ENCODE measurements around the gene WDR7.

WDR7 gene

DNA sequence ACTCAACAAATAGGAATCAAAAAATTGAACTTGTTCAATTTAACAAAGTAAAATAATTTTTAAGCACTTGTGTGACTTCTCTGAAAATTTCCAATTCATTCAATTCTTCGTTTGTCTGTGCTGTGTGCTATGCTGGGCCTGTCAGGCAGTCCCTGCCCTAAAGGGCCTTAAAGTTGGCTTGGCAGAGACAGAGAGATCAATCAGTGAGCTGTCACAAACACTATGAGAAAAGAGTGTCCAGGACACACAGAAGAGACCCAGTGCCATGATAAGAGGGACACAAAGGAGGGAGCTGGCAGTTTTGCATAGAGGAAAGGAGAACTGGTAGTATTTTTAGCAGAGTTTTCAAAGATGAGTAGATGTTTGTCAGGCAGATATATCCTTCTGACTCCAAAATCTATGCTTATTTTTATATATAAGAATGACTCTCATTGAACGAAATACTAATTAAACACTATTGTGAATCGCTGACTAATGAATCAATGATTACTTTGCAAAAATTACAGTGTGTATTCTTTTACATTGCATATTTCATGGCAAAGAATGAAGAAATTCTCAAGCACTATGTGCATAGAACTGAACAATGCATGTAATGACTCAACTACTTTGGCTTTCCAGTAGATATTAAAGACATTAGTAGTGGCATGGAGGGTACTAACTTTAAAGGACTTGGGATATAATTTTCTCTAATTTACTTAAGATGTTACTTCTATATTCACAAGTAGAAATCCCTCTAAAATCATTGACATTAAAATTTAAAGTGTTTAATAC lies 302.5 kb downstream of the WDR7 start:
- DNase-seq = no peak

- DNase-seq = no peak
Observed at GRCh38 chr18:56955490-56955889, 304.3 kb downstream of the WDR7 start.

GRCh38 chr18:56959120-56959519 lies 308.0 kb downstream of the WDR7 start:
- no peak for DNase-seq

DNA sequence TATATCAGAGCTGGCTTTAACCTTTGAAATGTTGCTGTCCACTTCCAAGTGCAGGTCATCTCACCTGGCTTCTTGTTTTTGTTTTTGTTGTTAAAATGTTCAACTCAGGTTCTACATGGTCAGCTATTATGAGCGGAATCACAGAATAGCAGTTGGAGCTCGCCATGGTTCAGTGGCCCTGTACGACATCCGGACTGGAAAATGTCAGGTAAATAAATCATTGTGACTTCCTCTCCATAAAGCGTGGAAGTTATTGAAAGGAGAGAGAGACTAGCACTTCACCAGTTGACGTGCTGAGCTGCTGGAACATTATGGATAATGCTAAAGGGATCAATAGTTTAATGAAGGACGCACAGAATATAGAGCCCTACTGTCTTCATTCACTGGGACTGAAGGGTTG lies 311.2 kb downstream of the WDR7 start:
- peak; percentile 52 for DNase-seq

- no peak for DNase-seq
Observed at GRCh38 chr18:56967035-56967434, 315.9 kb downstream of the WDR7 start.

- DNase-seq = no peak
Observed at GRCh38 chr18:56973487-56973886, 322.3 kb downstream of the WDR7 start.

DNA sequence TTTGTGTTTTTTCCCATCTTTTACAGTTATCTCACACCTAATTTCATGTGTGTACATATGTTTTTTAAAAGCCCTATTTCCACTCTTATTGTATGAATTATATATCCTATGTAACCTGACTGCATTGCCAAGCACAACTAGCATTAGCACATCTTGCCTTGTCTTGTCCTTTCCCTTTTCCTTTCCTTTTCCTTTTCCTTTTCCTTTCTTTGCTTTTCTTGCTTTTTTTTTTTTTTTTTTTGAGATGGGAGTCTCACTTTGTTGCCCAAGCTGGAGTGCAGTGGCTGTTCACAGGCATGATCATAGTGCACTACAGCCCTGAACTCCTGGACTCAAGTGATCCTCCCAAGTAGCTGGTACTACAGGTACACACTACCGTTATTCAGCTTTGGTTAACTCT lies 323.0 kb downstream of the WDR7 start:
- no peak for DNase-seq

- no peak for DNase-seq
Observed at GRCh38 chr18:56975276-56975675, 324.1 kb downstream of the WDR7 start.

GRCh38 chr18:56977309-56977708 lies 326.1 kb downstream of the WDR7 start:
- DNase-seq = no peak

GRCh38 chr18:56977771-56978170 lies 326.6 kb downstream of the WDR7 start:
- no peak for DNase-seq

DNA sequence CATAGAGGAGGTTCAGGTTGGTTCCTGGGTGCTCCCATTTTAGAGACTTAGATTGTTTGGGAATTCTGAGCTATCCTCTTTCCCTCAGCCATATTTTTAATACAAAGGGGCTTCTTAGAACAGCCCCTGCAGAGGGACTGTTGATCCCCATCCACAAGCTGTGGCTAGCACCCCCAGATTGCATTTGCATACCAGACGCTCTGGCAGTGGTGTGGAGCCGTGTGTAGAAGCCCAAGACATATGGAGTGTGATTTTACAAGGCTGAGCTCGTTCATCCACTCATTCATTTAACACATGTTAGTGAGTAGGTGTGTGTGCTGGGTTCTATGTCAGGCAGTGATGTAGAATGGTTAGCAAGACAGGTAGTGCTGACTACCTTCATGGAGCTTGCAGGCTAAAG lies 329.0 kb downstream of the WDR7 start:
- no peak for DNase-seq

DNA sequence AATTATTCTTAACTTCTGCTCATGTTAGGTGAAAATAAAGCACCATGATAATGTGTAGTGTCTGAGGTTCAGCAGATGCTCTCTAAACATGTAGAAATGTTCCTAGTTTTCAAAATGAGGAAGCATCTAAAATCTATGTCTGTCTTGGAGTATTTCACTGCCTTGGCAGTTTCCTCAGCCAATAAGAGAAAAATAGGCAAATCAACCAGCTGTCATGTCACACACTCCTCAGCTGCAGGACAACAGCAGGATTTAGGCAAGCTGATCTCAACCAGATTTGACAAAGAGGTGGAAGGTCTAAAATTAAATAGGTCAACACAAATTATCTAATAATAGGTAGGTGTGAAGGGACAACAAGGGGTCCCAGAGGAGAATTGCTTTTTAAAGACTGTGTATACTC lies 331.6 kb downstream of the WDR7 start:
- no peak for DNase-seq

- DNase-seq = no peak
Observed at GRCh38 chr18:56983275-56983992, 332.3 kb downstream of the WDR7 start.

DNA sequence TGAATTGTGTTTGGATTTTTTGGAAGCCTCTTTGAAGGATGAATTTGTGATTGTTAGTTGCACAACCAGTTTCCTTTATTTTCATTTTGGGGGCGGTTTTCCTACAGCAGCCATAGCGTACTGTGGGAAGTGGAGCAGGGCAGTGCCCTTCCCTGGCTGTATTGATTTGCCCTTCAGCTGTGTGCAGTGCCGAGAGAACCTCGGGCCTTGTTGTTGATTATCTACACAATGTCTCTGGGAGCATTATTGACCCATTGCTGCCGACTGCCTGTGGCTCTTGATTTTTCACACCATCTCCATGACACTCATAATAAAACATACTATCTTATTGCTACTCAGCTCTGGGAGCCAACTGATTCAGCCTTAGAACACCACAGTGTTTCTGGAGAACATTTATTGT lies 333.6 kb downstream of the WDR7 start:
- DNase-seq = no peak

GRCh38 chr18:56986829-56987228 lies 335.7 kb downstream of the WDR7 start:
- no peak for DNase-seq

DNA sequence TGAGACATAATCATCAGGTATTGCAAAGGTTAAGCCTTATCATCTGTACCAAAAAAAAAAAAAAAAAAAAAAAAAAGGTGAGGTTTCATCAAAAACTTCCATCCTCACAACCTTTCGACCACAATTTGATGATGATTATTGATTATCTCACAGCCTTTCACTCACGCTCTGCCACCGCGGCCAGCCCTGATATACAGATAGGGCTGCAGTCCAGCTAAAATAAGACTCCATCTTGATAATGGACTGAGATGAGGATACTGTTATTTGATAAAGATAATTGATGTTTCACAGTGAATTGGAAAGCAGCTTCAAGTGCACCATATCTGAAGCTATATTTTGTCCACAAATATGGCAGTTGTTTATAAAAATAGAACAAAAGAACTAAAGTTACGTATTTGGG lies 336.1 kb downstream of the WDR7 start:
- DNase-seq = no peak

DNA sequence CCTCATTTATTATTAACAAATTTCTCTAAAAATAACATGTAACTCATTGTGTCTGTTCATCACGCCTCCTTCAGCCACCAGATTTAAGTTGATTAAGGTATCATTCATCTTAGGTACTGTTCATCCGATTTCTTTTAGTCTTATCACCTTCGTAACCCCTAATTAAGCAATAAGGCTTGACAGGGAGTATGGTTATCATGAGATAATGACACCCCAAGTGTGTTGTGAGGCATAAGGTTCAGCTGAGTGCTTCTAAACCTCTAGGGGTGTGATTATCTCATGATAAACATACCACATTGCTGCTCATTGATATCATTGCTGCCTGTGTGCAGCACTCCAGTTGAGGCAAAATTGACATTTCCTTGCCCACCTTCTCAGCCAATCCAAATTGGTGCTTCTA lies 336.9 kb downstream of the WDR7 start:
- no peak for DNase-seq

DNA sequence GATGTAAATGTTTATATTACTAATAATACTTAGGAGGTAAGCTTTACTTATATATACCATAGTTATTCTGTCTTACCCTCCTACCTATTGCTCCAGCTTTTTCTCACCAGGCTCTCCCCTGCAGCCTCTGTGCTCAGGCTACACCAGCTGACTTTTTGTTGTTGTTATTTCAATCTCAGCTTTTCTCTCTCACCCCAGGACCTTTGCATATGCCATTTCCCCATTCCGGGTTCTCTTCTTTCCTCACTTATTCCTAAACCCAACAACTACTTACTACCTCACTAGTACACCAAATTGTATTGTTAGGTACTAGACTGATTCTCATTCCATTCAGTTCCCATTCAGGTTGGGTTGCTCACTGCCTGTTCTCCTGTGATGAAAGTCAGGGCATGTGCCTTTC lies 339.5 kb downstream of the WDR7 start:
- no peak for DNase-seq

GRCh38 chr18:56992777-56993176 lies 341.6 kb downstream of the WDR7 start:
- no peak for DNase-seq

DNA sequence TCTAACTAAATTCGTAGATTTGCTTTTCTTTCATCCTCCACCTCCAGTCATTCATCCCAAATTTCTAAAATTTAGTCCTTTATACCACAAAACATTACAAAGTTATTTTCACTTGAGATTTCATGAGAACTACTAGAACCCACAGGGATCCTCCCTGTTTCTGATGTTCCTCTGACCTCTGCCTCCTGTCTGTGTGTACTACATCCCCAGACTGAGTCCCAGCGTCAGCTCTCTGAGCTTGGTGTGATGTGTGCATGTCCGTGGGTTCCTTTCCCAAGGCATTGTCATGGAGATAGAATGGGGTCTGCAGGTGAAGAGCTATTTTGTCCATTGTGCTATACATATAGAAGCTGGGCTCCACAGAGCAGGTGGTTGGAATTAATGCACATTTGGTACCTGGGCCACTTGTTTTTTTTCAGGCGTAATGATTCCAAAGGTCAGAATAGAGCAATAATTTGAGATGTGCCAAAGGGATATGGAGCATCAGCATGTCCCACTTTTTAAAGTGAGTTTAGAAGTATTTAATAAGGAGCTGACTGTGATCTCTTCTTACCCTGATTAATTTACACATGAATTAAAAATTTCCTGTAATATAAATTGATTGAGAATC lies 344.5 kb downstream of the WDR7 start:
- DNase-seq = no peak

GRCh38 chr18:56997200-56997599 lies 346.0 kb downstream of the WDR7 start:
- no peak for DNase-seq

DNA sequence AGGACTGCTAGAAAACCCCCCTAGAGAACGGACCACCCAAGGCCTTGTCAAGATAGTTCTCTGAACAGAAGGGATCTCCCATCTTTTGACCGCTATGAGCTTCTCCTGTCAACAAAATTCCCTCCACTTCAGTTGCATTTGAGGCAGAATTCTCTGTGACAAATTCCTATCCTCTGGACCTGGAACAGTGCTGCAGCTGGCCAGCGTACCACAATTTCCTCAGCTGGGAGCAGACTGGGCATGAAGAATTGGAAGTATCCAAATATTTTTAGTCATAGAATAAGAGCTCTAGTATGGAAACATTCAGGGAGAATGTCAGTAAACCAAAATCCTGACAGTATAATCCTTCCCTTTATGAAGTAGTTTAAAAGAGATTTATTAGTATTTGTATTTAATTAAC lies 348.7 kb downstream of the WDR7 start:
- DNase-seq = no peak

GRCh38 chr18:57002627-57003026 lies 351.5 kb downstream of the WDR7 start:
- peak; percentile 91 for DNase-seq

- no peak for DNase-seq
Observed at GRCh38 chr18:57003342-57003741, 352.2 kb downstream of the WDR7 start.
